ENCODE measurements around the gene DHH.
"Not testable (repeated sequence)": the region's sequence is repeated elsewhere in the genome, so short reads cannot be mapped to it uniquely, and the experiment has no call there.

DHH gene

DNA sequence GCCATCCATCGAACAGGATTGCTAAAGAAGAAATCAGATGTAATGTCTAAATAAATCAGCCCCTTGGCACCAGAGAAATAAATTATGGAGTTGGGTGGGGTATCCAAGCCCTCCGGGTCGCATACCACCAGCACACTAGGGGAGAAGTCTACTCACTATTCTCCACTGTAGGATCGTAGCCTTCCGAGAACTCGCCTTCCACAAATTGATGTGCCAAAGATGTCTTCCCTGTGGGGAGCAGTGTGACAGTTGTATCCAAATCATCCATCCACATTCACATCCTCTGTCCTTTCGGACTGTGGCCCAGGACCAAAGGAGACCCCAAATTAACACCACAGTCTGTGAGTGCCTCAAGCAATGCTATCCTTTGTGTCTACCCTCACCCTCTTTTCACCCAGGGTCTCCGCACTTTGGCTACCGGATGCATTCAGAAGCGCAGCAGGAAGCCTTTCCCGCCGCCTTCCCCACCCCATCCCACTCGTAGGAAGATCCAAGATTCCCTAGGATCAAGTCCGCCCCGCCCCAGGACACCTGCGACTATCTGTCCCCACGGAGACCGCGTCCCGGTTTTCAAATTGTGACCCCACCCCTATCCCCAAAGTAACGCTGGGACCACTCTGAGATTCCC is 25.6 kb downstream of the DHH start:
- no peak for DNase-seq

- no peak for DNase-seq
Observed at GRCh38 chr12:49066120-49066519, 28.5 kb downstream of the DHH start.

- DNase-seq, result no peak
Observed at GRCh38 chr12:49064767-49065152, 29.8 kb downstream of the DHH start.

GRCh38 chr12:49061916-49062315 is 32.7 kb downstream of the DHH start:
- DNase-seq, result not testable (repeated sequence)

DNA sequence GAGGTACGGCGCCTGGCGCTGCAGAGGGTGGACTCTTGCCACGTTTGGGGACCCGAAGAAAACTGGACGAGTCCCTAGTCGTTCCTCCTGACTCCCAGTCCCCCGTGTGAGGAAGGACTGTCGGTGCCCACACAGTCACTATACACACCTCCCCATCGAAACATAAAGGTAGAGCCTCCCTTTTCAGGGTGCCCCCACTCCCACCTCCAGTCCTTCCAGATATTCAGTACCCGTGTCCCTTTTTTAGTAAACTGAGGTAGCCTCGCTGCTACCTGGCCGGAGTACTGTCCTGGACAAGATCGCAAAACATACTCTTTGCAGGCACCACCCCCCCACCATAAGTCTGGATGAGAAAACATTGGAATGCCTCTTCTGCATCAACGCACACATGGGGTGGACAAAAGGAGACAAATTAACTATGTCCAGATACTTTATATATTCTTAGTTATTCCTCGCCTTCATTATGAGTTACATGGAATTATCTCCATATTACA is 33.4 kb downstream of the DHH start:
- no peak for DNase-seq

- DNase-seq, result peak; percentile 87 to 88
Observed at GRCh38 chr12:49060237-49061156, 34.1 kb downstream of the DHH start, which contains the start of gene KMT2D. TSS of gene KMT2D (minus strand) at chr12:49060794. CDS start at chr12:49055324, 5,470 bp downstream.

DNA sequence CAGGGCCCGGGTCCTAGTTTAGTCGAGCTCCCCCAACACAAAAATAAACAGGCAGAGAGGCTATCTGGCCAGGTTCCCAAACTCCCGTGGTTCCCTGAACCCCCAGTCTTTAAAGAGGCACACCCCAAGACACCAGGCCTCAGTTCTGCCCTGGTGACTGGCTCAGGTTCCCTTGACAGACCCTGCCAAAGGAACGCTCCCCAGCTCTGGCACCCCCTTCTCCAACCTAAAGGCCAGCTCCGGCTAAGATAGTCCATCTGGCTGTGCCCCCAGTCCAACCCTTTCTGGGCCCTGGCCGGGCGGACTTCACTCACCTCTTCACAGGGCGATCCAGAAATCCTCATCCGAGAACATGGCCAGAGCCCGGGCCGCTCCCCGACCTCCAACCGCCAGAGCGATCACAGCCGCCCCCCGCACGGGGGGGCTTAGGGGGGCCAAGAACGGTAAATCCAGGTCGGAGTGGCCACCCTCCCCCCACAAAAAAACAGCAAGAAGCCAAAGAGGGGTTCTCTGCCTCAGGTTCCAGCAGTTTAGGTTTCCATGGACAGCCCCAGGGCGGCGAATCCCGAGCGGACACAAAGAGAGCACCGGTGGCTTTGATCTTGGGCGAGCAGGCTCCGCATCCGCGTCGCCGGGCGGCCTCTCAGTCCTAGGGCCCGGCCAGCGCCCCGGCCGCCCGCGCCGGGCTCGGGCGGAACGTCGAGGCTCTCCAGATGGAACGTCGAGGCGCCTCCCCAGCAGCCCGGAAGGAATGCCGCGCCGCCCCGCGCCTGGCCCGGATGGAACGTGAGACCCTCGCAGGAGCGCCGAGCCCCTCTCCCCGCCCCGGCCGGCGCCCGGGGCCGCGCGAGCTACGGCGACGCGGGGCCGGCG is 35.1 kb downstream of the DHH start:
- DNase-seq, result no peak

DNA sequence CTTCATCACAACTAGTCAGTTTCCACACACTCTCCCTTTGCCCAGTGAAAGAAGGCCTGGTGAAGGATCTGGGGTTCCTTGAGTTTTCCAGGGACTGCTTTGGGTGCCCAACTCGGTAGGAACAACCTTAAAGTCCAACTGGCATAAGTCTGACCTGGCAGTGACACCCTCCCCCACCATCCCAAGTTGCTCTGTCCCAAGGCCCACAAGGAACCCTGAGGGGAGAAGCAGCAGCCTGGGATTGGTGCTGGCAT is 35.6 kb downstream of the DHH start:
- no peak for DNase-seq

DNA sequence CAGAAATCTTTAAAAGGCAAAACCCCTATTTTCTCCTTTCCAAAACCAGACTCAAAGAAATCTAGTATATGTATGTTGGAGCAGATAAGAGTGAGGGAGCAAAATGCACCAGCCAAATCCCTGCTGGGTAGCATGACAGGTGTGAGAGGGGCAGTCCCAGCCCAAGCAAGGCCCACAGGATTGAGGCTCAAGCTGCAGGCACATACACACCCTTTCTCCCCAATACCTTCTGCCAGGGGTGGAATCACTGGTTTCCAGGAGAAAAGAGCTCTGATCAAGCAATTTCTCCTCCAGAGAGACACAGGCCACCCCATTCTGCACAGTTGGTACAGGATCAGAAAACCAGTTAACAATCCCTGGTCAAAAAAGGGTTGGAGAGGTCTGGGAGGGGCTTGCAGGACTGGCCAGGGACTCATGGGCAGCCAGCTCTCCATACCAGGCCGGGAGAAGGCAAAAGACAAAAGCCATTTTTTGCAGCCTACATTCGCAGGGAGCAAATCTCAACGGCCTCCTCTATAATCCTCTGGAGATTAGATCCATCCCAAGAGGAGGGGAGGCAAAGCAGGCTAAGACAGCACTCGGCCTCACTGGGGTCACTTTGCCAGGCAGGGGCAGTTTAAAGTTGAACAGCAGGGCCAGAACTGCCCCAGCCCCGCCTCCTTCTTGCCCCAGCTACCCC is 36.1 kb downstream of the DHH start:
- DNase-seq, result no peak

- no peak for DNase-seq
Observed at GRCh38 chr12:49057888-49058287, 36.7 kb downstream of the DHH start.

GRCh38 chr12:49055978-49056754 is 38.4 kb downstream of the DHH start:
- DNase-seq, result peak; percentile 18 to 56

DNA sequence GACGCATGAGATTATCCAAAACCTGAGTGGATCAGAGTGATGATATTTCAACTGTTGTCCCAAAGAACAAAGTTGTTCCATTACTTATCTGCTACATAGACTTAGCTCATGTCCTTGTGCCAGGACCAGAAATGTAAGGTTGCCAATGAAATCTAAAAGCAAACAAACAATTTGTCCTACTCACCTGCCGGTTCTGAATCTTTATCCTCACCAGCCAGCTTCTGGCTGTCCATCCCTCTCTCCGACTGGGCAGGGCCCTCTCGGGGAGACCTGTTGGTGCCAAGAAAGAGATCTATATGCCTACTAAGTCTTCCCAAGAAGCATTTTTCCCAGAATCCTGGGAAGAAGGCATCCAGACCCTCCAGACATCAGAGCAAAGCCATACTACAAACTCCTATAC is 39.5 kb downstream of the DHH start:
- no peak for DNase-seq

- no peak for DNase-seq
Observed at GRCh38 chr12:49054524-49054923, 40.1 kb downstream of the DHH start.

GRCh38 chr12:49054096-49054495 is 40.5 kb downstream of the DHH start:
- DNase-seq, result no peak

- no peak for DNase-seq
Observed at GRCh38 chr12:49052451-49053208, 42.0 kb downstream of the DHH start.

GRCh38 chr12:49051777-49052438 is 42.7 kb downstream of the DHH start:
- no peak for DNase-seq

- DNase-seq, result no peak
Observed at GRCh38 chr12:49051373-49051764, 43.2 kb downstream of the DHH start.

DNA sequence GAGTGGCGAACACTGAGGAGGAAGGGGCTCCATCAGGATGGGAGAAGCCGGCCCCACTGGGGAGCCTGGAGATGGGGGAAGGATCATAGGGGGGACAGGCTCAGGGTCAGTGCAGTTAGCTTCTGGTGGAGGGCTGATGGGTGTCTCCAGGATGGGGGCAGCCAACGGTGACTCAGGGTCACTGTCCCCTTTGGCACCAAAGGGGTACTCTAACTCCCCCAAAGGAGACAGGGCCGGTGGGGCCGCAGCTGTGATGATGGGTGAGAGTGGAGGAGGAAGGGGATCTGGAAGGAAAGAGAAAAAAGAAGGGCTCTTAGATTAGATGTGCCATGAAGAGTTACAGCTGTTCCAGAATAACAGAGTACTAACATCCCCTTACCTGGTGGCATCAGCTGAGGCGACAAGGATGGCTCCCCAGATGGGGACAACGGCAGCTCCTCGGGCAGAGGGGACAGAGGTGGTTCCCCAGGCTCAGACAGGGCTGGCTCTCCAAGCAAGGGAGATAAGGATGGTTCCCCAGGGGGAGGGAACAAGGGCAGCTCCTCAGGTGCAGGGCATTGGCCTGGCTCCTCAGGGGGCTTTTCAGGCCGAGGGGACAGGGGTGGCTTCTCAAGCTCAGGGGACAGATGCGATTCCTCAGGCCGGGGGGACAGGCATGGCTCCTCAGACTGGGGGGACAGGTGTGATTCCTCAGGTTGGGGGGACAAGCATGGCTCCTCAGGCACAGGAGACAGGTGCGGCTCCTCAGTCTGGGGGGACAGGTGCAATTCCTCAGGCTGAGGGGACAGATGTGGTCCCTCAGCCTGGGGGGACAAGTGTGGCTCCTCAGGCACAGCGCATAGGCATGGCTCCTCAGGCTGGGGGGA is 43.9 kb downstream of the DHH start:
- no peak for DNase-seq

GRCh38 chr12:49049566-49050224 is 44.9 kb downstream of the DHH start:
- no peak for DNase-seq
